ENCODE measurements around the gene MMP25. TPM values are rescaled to one million over a fixed set of nuclear protein-coding genes. Genes with fewer than 3 reads are reported as not detected.
"Not testable (repeated sequence)": the region's sequence is repeated elsewhere in the genome, so short reads cannot be mapped to it uniquely, and the experiment has no call there.

The MMP25 gene
- total RNA-seq, 1 experiment from 2014 or later: 0.51 TPM

DNA sequence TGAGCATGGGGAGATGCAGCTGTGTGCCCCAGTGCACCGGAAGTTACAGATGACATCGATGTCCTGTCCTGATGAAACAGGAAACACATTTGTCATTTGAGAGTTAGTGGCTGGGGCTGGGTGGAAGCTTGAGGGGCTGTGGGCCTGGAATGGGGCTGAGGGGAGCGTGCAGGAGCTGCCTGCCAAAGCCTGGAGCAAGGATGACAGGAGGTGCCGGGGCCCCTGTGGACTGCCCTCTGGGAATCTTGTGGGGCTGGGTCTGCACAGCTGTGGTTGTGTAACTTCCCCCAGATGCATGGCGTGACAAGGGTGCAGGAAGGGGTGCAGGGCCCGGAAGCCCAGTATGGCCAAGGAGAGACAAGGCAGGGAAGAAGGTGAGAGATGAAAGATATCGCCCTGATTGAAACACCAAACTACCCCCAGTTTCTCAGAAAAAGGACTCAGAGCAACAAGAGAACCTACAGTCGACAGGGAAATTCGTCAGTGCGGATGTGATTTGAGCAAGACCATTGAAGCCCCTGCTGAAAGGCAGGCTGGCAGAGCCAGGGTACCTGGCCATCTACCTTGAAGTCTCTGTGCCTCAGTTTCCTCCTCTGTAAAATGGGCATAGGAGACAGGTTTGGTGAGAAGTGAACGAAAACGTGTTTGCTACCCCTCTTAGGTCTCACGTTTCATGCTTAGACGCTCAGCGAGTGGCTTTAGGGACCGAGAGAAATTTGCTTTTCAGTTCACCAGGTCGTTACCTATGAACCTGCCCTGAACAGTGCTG is 8.8 kb downstream of the MMP25 start:
- Histone ChIP-seq H4K20me1 (ENCODE audit: low read length) (no peaks in the 10 kb centered on the region), H3K4me2 (ENCODE audit: low read length) (no peak overlapping the region), H3K9me2 (replicated peaks; ENCODE audit: low read length) (no peaks in the 10 kb centered on the region), H2AFZ (ENCODE audit: low read length) (no peak overlapping the region), H3K27me3 (ENCODE audit: low read length) (no peaks in the 10 kb centered on the region), H3K79me2 (ENCODE audit: low read length) (no peaks in the 10 kb centered on the region), H3K36me3 (ENCODE audit: low read depth, low read length) (no peaks in the 10 kb centered on the region), H3F3A (ENCODE audit: low read length, unreplicated experiment) (no peaks in the 10 kb centered on the region), H3K9ac (ENCODE audit: low read length) (no peak overlapping the region), H3K4me1 (ENCODE audit: insufficient read depth, low read length) (no peaks in the 10 kb centered on the region), H3K4me3 (ENCODE audit: low read length) (no peak overlapping the region), H3K9me3 (ENCODE audit: low read length) (no peaks in the 10 kb centered on the region), H3K27ac (ENCODE audit: low read length) (no peak overlapping the region)
- DNase-seq (no peak), ATAC-seq (no peak)
- BruUV-seq (replicated peaks): no TSS peak
- CTCF ChIA-PET: no interaction called here
- no peak for TF ChIP-seq EZH2 (IDR thresholded peaks at IDR 0.05; ENCODE audit: low read length, unreplicated experiment)
- TF ChIP-seq, protein P1, sequence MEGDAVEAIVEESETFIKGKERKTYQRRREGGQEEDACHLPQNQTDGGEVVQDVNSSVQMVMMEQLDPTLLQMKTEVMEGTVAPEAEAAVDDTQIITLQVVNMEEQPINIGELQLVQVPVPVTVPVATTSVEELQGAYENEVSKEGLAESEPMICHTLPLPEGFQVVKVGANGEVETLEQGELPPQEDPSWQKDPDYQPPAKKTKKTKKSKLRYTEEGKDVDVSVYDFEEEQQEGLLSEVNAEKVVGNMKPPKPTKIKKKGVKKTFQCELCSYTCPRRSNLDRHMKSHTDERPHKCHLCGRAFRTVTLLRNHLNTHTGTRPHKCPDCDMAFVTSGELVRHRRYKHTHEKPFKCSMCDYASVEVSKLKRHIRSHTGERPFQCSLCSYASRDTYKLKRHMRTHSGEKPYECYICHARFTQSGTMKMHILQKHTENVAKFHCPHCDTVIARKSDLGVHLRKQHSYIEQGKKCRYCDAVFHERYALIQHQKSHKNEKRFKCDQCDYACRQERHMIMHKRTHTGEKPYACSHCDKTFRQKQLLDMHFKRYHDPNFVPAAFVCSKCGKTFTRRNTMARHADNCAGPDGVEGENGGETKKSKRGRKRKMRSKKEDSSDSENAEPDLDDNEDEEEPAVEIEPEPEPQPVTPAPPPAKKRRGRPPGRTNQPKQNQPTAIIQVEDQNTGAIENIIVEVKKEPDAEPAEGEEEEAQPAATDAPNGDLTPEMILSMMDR (conservative IDR thresholded peaks at IDR 0.05; ENCODE audit: low read depth, low read length): no peak
- no peak for TF ChIP-seq EZH2phosphoT487 (IDR thresholded peaks at IDR 0.05; ENCODE audit: borderline replicate concordance, low read length)
- POLR2A ChIA-PET (ENCODE audit: unreplicated experiment): no interaction called here
- intact Hi-C loops (cut with micrococcal nuclease): no loop called here

DNA sequence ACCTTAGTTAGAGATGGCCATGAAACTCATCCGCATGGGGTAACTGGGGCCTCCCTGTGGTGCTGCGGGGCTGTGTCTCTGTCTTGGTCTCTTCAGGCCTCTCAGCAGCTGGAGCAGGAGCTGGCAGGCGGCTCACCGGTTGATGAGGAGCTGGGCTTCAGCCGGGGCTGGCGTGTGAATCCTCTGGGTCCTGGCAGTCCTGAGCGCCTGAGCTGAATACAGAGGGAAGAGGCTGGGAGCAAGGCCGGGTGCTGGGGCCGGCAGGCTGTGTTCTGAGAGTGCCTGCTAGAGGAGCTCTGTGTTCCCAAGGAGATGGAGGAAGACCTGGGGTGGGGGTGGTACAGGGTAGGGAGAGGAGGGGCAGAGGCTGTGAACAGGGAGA is 9.4 kb downstream of the MMP25 start:
- BruUV-seq (replicated peaks); intact Hi-C loops (cut with micrococcal nuclease); H3K4me1 ChIP-seq (ENCODE audit: insufficient read depth, low read length); H4K20me1 ChIP-seq (ENCODE audit: low read length); CTCF ChIA-PET; H3K4me2 ChIP-seq (ENCODE audit: low read length); DNase-seq; H3K79me2 ChIP-seq (ENCODE audit: low read length); H3K9me2 ChIP-seq (replicated peaks; ENCODE audit: low read length); H3K9me3 ChIP-seq (ENCODE audit: low read length); H3K9ac ChIP-seq (ENCODE audit: low read length); H3F3A ChIP-seq (ENCODE audit: low read length, unreplicated experiment); H3K27ac ChIP-seq (ENCODE audit: low read length); H2AFZ ChIP-seq (ENCODE audit: low read length); POLR2A ChIA-PET (ENCODE audit: unreplicated experiment); ATAC-seq; H3K27me3 ChIP-seq (ENCODE audit: low read length); H3K36me3 ChIP-seq (ENCODE audit: low read depth, low read length); H3K4me3 ChIP-seq (ENCODE audit: low read length): not testable (repeated sequence)

DNA sequence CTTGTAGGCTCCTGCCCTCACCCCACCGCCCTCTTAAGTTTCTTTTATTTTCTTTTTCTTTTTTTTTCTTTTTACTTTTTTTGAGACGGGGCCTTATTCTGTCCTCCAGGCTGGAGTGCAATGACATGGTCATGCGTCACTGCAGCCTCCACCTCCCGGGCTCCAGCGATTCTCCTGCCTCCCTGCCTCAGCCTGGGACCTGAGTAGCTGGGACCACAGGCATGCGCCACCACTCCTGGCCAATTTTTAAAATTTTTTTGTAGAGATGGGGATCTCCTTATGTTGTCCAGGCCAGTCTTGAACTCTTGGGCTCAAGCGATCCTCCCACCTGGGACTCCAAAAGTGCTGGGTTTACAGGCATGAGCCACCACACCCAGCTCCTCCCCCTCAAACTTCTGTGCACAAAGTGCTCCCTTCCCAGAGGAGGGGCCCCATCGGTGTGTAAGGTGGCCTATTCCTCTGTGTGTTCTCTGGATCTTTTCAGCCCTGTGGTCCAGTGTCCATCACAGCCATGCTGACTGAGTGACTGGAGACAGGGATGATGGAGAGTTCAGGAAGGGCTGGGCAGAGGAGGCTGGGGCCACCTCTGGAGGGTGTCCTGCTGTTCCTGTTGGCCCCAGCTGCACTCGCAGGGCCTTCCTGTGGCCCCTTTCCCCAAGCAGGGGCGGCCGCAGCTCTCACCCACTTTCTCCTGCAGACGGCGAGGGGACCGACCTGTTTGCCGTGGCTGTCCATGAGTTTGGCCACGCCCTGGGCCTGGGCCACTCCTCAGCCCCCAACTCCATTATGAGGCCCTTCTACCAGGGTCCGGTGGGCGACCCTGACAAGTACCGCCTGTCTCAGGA is 10.2 kb downstream of the MMP25 start:
- TF ChIP-seq EZH2 (IDR thresholded peaks at IDR 0.05; ENCODE audit: low read length, unreplicated experiment): no peak
- TF ChIP-seq EZH2phosphoT487 (IDR thresholded peaks at IDR 0.05; ENCODE audit: borderline replicate concordance, low read length): no peak
- TF ChIP-seq, protein P1 (conservative IDR thresholded peaks at IDR 0.05; ENCODE audit: low read depth, low read length): no peak
- H3K9me3 ChIP-seq (ENCODE audit: low read length): no peaks in the 10 kb centered on the region
- DNase-seq (no peak), ATAC-seq (no peak)
- H4K20me1 ChIP-seq (ENCODE audit: low read length): no peaks in the 10 kb centered on the region
- no peak overlapping the region for H3K27ac ChIP-seq (ENCODE audit: low read length)
- no peak overlapping the region for H3K4me2 ChIP-seq (ENCODE audit: low read length)
- no peaks in the 10 kb centered on the region for H3K36me3 ChIP-seq (ENCODE audit: low read depth, low read length)
- H3K9me2 ChIP-seq (replicated peaks; ENCODE audit: low read length): no peaks in the 10 kb centered on the region
- ChIA-PET POLR2A (ENCODE audit: unreplicated experiment) (no interaction called here), CTCF (no interaction called here)
- no TSS peak for BruUV-seq (replicated peaks)
- no peak overlapping the region for H2AFZ ChIP-seq (ENCODE audit: low read length)
- no peaks in the 10 kb centered on the region for H3K27me3 ChIP-seq (ENCODE audit: low read length)
- H3K4me1 ChIP-seq (ENCODE audit: insufficient read depth, low read length): no peaks in the 10 kb centered on the region
- H3K4me3 ChIP-seq (ENCODE audit: low read length): no peak overlapping the region
- no peaks in the 10 kb centered on the region for H3K79me2 ChIP-seq (ENCODE audit: low read length)
- intact Hi-C loops (cut with micrococcal nuclease): no loop called here
- no peak overlapping the region for H3K9ac ChIP-seq (ENCODE audit: low read length)
- no peaks in the 10 kb centered on the region for H3F3A ChIP-seq (ENCODE audit: low read length, unreplicated experiment)

Data from PC-3 (cell line).